CD4-positive, alpha-beta T cell treated with Interferon gamma for 1 hour (primary cell): ENCODE results near the gene EFCAB11.
A peak's percentile ranks its signal among the peaks of the same experiment; 100 is the strongest.

Experiments used
- DNase-seq: peaks from one replicate; pipeline ENCODE4 v3.0.0-alpha.2; 2020

The EFCAB11 gene

DNA sequence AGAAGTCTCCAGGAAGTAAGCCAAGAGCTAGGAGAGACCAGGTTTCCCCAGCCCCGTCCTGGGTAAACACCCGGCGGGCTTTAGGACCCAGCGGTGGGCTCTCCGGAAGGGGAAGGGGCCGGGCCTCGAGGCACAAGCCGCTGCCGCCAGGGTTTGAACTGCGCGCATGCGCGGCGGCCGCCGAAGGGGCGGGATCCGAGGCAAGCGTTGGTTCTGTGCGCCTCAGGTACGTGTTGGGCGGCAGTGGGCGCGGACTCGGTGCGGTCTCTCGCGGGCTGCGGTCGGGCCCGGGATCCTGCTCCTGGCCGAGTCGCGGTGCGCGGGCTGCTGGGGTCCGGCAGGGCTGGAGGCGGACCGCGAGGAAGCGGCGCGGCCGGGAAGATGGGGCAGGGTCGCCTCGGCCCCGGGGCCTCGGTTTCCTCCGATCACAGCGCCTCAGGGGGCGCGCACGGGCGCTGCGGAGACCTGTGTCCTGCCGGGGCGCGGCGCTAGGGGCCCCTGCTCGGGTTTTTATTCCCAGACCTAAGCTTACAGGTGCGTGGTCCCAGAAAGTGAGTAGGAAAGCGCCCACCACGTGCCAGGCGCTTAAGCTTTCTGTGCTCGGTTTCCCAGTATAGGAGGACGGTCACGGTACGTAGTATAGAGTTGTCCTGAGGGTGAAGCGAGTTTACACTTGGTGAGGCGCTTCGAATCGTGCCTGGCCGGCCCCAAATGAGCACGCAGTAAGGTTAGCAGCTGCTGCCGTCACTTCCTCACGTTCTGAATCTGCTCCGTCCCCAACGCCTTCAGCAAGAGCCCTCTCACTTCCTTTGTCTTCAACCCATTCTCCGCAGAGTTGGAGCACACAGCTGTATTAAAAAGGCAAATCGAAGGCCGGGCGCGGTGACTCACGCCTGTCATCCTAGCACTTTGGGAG, 1.5 kb upstream of the EFCAB11 start, which contains the start of gene TDP1:
Gene TDP1, plus strand, starts transcription at position 183 of the 916 bp plus-strand sequence. CDS start 7,188 bp downstream, outside the sequence.
- DNase-seq: peak; percentile 97

DNA sequence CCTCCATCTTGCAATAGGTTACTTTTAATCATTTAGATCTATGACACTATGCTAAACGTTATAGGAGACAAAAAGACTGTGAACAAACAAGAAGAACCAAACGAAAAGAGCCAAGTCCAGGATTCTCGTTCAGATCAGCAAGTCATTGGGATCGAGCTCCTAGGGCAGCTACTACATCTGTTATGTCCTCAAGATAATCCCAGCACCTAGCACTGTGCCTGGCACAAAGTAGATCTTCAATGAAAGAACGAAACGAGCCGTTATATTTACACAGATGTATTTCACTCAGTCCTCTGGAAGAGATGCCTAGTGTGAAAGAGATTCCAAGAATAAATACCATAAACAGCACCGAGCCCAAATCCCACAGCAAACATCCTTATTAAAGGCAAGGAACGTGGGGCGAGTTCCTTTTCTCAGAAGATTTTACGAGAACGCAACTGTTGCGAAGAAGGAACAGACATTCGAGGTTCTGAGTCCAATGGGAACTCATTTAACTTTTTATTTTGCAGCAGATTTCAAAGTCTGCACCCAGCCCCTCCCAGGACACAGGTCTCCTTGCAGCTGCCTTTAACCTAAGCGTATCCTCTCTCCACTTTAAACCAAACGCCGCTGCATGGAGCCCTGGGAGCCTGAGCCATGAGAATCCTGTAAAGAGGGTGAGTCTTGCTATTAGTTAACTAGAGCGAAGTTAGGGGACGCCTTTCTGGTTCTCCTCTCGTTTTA, 653 bp upstream of the EFCAB11 start:
- DNase-seq: no peak

DNA sequence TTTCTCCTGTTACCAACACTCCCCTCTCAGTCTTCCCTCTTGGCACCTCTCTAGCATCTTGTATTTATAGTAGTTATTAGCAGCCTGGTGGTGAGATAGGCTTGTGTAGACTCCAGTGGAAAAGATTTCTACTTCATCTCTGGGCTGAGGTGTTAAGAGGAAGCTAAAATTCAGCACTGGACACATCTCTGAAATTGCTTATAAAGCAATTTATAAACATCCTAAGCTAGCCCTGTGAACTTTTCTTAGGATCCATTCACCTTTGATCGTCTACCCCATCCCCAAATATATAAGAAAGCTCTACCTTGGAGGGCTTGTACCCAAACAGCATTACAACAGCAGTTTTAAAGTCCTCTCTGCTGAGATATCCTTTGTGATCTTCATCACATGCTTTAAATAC, 928 bp downstream of the EFCAB11 start:
- DNase-seq: no peak

DNA sequence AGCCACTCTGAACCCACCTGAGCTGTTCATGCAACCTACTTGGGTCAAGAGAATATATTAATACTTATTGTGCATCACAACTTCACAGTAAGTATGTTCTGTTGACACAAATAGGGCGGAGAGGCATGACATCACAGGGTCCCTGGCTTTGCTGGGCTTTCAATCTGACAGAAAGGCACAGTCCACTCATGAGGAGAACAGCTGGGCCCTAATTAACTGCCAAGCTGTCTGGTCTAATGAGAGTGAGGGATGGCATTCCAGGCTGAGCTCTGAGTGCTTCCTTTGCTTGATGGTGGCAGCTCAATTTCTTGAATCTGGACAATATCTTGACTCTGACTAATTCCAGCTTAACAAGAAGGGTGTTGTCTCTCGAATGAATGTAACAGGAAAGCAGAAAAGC, 2.0 kb downstream of the EFCAB11 start:
- DNase-seq: no peak

DNA sequence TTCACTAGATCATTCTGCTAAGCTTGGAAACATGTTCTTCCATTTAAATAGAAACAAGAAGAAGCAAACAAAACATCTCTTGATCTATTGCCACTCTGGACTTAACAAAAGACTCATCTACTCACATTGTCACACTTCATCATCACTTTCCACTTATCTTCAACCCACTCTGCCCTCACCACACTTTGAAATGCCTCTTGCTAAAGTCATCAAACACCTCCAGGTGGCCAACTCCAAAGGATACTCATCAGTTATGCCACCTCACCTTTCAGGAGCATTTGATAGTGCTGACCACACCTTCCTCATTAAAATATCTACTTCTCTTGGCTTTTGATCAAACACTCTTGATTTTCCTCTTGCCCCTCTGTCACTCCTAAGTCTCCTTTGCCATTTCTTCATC, 7.2 kb downstream of the EFCAB11 start:
- DNase-seq: no peak

DNA sequence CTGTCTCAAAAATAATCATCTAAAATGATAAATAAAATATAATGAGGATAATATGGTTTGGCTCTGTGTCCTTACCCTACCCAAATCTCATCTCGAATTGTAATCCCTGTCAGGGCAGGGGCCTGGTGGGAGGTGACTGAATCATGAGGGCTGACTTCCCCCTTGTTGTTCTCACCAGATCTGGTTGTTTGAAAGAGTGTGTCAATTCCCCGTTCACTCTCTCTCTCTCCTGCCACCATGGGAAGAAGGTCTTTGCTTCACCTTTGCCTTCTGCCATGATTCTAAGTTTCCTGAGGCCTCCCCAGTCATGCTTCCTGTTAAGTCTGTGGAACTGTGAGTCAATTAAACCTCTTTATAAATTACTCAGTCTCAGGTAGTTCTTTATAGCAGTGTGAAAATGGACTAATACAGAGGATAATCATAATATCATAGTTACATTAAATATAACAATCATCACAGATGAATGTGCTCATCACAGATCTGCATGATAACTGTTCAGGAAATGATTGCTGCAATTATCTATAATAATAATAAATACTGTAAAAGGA, 12.6 kb downstream of the EFCAB11 start:
- DNase-seq: no peak

DNA sequence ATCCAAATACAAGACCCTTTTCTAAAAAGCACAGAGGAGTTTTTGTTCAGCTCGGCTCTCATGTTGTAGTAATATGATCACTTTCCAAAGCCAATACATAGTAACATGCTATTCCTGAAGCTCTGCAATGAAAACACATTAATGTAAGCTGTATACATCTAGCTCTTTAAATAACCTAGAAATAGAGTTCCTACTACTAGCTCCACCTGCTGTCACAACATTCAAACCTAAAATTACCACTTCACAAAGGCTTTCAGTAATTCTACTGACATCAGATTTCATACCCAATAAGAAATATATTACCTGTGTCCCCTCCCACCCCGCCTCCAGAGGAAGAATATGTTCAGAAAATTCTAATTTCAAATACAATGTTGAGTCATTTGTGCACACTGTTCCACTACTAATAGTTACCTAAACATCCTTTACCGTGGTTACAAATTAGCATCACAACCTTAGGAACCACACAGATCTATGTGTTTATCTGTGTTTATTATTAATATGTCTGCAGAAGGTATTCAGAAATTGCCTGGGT, 17.8 kb downstream of the EFCAB11 start:
- no peak for DNase-seq

DNA sequence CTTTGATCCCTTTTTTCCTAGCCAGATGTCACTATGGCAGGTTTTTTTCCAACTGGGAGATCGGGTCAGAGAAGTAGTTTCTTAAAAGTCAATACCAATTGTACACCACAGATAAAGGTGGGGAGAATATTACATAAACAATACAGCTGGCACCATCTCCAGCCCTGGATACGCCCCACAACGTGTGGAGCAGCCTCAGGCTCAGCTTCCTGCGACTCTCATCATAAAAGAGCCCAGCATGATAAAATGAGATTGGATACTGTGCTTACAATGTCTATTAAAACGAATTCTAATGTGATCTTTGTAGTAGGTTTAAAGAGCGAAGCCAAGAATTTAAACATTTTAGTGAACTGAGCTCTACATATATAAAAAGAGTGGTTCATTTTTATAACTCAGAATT, 21.5 kb downstream of the EFCAB11 start:
- no peak for DNase-seq

DNA sequence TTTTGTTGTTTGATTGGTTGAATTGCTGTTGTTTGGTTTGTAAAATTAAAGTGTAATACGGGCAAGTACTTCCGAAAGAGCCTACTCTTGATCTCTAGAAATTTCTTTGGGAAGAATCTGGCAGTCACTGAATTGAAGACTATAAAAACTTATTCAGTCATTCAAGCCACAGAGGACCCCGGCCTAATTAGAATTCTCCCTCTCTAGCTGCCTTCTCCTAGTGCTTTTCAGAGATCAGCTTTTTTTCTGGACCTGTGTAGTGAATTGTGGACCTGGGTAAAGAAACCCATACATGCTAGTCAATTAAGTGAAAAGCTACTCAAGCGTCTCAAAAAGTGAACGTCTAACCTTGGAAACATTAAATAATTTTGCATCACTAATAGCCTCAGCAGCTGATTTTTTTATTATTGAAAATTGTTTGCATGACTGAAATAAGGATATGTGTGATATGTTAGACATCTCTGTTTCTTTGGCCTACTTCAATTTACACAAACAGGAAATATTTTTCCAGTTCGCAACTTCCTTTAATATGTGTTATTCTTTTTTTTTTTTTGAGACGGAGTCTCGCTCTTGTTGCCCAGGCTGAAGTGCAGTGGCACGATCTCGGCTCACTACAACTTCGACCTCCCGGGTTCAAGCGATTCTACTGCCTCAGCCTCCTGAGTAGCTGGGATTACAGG, 27.2 kb downstream of the EFCAB11 start:
- DNase-seq: no peak

DNA sequence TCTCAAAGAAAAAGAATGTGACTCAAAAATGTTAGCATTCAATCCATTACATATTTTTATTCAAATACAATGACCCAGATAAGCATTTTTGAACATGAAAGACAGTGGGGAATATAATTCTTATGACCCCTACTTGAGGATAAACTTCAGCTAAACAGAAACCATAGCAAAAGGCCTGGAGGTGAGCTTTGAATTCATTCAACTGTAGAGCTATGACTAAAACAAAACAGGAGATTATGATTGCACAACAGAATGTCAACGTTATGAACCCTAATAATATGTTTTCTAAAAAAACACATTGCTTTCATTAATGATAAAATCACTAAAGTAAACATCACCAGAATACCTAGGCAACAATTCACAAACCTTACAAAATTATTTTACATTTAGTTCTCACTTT, 27.8 kb downstream of the EFCAB11 start:
- no peak for DNase-seq

DNA sequence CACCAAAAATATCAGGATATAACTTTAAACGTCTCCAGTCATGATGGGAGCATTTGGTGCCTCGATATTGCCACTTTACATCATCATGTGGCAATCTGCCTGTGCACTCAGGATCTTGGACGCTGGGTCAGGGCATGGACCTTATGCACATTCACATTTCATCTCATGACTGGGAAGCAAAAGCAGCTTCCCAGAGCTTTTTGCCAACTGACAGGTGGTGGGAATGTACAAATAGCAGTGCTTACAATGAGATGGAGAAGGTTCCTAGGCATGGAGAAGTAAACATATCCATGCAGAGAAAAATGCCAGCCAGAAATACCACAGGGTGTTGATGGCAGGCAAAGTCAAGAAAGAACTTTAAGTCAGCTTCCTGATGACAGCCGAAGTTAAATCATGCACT, 30.3 kb downstream of the EFCAB11 start:
- no peak for DNase-seq

DNA sequence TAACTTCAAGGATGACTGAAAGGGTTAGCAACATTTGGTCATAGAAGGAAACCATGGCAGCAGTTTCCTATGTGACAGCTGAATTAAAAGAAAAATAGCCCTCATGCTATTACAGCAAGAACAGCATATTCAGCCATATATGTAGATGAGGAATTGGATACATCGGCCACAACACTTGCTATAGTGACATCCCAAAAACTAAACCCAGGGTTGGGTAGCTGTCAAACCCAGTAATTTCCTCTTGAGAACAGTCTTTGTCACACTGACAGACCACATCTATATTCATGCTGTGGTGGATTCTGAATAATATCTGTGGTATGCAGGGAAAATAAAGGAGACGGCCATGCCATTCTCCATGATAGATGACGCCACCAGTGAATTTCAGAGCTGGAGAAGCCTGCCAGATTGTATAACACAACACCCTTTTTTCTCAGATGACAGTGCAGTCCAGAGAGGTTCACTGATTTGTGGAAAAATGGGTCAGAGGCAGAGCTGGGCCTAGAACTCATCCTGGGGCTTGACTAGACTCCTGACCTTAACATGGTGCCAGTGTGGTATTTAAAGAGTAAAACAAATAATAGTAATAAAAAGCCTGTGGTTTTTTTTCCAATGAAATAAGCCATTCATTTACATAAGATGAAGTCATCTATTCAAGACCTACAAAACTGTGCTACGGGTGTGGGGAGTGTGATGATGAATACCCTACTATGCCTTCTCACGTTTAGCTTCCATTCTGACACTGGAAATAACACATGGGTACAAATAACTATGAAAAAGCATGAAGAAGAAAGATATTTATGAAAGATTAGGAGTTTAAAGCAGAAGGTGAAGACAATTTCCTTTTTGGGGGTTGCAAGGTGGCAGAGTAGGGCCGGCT, 32.3 kb downstream of the EFCAB11 start:
- no peak for DNase-seq

DNA sequence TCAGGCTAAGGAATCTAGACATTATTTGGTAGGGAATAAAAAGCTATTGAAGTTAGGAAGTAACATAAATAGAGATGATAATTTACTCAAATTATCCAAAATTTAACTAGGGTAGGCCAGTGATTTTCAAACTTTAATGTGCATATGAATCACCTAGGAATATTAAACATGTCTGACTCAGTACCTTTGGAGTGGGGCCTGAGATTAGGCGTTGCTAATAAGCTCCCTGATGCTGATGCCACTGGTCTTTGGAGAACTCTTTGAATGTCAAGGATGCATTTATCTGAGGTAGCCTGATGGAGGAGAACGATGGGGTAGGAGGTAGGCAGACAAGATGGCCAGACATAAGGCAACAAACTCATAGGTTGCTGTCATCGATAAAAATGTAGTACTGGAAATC, 33.2 kb downstream of the EFCAB11 start:
- DNase-seq: no peak

DNA sequence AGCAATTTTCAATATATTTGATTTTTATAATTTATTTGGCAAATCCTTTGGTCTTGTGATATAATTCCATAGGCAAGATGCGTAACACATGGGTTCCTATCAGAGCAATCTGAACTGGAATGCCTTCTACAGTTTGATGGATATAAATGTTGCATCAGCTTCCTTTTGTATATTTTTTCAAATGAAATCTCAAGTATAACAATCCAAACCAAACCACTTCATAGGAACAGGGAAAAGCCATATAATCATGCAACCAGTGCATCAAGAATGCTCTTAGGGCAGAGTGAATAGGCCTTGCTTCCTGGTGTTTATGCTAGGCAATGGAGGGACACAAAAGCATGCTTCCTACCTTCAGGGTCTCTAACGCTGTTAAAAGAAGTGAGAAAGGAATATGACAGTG, 34.5 kb downstream of the EFCAB11 start:
- DNase-seq: no peak

DNA sequence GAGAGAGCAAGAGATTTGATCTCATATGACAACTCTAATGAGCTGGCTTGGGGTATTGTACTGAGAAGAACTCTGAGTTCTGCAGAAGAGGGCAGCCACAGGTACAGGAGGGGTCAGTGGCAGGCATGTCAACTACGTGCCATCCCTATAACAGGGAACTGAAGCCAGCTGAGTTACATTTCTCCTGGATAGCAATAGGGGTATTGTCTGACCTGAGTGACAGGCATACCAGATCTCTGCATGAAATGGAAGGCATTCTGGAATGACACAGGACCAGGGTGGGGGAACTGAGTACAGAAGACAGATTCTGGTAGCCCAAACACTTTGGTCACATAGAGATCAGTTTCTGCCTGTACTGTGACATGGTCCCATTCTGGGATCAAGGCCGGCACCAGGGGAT, 35.8 kb downstream of the EFCAB11 start:
- no peak for DNase-seq

DNA sequence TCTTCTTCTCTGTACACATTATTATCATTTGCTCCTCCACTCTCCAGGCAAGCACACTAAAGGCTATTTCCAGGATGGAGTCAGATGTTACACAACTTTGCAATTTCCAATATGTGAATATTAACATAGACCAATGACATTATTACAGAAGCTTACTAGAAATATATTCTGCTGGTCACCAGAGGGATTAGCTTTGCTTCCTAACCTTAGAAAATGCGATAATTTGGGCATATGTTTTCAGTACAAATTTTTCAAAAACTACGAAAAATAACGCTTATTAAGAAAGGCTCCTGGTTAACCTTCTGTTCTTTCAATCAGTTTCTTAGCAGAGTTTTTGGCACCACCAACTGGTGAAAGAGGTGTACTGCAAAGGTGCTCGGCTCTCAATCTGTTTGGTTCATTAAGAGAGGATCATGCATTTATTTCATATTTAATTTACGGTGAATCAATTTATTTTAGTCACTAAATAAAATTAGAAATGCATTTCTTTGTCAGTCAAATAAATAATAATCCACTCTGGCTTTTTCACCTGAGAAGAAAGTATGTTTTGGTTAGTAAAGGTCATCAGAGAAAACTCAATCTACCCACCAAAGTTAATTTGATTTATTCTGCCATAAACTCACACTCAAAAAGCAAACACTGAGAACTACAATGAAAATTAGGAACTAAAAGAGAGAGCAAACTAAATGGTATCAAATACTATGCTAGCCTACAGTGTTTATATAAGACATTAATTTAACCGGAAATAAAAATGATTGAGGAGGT, 39.2 kb downstream of the EFCAB11 start:
- peak; percentile 26 for DNase-seq

DNA sequence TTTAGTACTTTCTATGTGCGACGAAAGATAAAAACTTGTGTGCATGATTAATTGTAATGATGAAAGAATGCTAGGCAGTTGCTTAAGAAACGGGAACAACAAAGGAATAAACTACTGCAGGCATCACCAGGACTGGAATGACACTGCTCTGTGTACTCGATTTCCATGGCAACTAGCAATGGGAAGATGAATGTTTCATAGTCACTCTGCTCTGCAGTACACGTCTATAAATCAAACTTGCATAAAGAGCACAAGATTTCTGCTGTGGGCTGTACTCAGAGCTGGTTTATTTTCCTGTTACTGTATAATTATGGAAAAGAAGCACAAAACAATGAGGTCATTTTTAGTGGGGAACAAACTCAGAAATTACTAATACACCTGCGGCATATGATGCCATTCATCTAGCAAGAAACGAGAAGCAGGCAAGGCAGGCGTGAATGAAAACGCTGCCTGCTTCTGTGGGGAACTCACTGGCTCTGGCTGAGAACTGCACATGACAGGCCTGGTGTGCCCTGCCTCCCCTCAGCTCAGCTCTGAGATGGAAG, 41.8 kb downstream of the EFCAB11 start:
- peak; percentile 44 for DNase-seq

DNA sequence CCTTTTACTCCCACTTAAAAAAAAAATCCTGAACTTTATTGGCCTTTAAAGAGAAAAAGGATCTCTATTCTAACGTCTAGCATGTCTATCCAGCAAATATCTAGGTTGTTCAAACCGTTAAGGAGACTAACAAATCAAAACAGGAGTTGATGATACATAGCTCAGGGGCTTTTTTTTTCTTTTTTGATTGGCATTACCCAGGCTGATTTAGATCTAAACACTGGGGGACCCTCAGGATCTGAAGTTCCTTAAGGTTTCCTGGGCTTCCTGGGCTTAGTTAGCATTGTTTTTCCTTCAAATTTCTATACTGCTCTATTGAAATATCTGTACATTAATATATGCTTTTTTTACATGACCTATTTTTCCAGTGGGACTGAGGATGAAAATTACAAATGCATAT, 42.3 kb downstream of the EFCAB11 start:
- no peak for DNase-seq

DNA sequence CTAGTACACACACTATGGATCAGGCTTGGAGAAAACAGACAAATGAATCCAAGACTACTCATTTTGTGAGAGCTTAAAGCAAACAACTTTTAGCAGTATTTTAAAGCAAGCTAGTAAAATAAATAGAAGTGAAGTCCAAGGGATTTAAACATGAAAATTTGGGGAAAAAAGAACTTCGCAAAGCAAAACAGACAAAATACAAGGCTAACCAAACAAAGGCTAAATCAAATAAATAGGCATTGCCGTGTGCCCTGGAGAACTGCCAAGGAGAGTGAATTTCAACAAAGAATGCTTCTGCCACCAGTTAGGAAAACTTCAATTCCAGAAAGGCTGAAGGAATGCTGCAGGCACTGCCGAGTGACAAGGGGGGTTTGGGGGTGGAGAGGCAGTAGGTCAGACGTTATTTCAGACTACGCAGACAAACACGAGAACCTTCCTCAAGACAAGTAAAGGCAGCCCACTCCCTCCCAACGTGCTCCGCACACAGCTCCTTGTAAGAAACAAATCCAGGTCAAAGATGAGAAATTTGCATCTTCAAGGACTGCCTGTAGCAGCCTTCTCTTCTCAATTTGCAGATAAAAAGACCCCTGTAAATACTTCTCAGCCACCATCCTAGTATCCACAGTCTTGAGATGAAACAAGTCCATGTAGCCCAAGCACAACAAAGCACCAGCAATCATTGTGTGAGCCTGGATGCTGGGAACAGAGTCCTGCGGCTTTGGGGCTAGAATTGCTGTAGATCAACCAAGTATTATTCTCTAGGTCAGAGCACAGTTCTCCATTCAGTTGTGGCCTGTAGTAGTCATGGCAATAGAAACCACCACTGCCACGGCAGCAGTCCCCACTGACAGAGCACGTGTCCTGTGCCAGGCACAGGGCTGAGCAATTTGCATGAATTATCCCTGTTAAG, 43.3 kb downstream of the EFCAB11 start:
- DNase-seq: peak; percentile 32

DNA sequence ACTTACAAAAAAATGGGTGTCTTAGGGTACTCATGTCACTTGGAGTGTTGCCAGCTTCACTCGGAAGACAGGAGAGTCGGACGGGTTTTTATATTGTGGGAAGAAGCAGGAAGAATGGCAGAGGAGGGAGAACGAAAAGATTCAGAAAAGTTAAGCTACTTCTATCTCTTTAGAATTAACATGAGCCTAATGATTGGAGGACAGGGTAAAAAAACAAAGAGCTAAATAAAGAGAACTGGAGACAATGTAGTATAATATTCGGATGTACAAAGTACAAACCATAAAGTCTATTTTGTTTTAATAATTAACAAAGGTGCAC, 43.9 kb downstream of the EFCAB11 start:
- no peak for DNase-seq
